ENCODE measurements around the gene FAM131B.

DNA sequence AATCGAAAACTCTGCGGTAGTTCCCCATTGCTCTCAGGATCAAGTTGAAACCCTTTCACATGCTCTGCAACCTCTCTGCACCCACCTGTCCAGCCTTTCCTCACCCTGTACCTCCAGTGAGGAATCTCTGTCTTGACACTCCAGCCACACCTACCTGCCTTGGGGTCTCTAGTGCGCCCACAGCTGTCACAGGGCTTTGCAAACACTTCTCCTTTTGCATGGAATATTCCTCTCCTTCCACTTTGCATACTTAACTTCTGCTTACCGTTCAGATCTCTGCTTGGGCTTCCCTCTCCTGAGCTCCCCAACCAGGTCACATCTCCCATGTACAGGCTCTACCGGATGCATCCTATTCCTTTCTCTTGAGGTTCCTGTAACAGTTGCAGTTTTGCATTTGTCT is 12.0 kb upstream of the FAM131B start:
- no peak for TF ChIP-seq POLR2A (IDR thresholded peaks at IDR 0.05)
- TF ChIP-seq, protein P1, sequence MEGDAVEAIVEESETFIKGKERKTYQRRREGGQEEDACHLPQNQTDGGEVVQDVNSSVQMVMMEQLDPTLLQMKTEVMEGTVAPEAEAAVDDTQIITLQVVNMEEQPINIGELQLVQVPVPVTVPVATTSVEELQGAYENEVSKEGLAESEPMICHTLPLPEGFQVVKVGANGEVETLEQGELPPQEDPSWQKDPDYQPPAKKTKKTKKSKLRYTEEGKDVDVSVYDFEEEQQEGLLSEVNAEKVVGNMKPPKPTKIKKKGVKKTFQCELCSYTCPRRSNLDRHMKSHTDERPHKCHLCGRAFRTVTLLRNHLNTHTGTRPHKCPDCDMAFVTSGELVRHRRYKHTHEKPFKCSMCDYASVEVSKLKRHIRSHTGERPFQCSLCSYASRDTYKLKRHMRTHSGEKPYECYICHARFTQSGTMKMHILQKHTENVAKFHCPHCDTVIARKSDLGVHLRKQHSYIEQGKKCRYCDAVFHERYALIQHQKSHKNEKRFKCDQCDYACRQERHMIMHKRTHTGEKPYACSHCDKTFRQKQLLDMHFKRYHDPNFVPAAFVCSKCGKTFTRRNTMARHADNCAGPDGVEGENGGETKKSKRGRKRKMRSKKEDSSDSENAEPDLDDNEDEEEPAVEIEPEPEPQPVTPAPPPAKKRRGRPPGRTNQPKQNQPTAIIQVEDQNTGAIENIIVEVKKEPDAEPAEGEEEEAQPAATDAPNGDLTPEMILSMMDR (IDR thresholded peaks at IDR 0.05): no peak

Measured in thyroid gland (tissue), 4 donors.